ENCODE data around the gene HPS4. TPM values are rescaled to one million over a fixed set of nuclear protein-coding genes. Genes with fewer than 3 reads are reported as not detected.

HPS4 gene
- total RNA-seq, 4 donors from 2014 or later = 22.8 to 74.3 (median 47.0) TPM

- Histone ChIP-seq H3K4me1 (peaks cover 0 to 16% (median 2%) of the 10 kb centered on the region in 4 donors), H3K27me3 (no peaks in the 10 kb centered on the region), H3K4me3 (no peak overlapping the region), H3K9me3 (no peaks in the 10 kb centered on the region), H3K27ac (peak overlapping the region in 1 of 4 donors; percentile 69), H3K36me3 (no peaks in the 10 kb centered on the region)
- no peak for TF ChIP-seq POLR2A (IDR thresholded peaks at IDR 0.05)
- TF ChIP-seq CTCF (IDR thresholded peaks at IDR 0.05) = no peak
- no peak for DNase-seq
Observed at GRCh38 chr22:26435327-26436093, 48.1 kb downstream of the HPS4 start.

- no peaks in the 10 kb centered on the region for H3K9me3 ChIP-seq
- DNase-seq = no peak
- TF ChIP-seq POLR2A (IDR thresholded peaks at IDR 0.05) = no peak
- peaks cover 0 to 23% (median 6%) of the 10 kb centered on the region in 4 donors for H3K4me1 ChIP-seq
- H3K4me3 ChIP-seq = no peak overlapping the region
- no peaks in the 10 kb centered on the region for H3K27me3 ChIP-seq
- H3K27ac ChIP-seq = no peak overlapping the region
- no peaks in the 10 kb centered on the region for H3K36me3 ChIP-seq
Observed at GRCh38 chr22:26433805-26434204, 49.8 kb downstream of the HPS4 start.

GRCh38 chr22:26432619-26433311 lies 50.8 kb downstream of the HPS4 start:
- no peak overlapping the region for H3K4me3 ChIP-seq
- H3K27me3 ChIP-seq = no peaks in the 10 kb centered on the region
- H3K36me3 ChIP-seq = no peaks in the 10 kb centered on the region
- no peak for DNase-seq
- H3K4me1 ChIP-seq = peaks cover 0 to 26% (median 8%) of the 10 kb centered on the region in 4 donors
- no peak for TF ChIP-seq CTCF (IDR thresholded peaks at IDR 0.05)
- no peak for TF ChIP-seq POLR2A (IDR thresholded peaks at IDR 0.05)
- H3K9me3 ChIP-seq = no peaks in the 10 kb centered on the region
- peak overlapping the region in 1 of 4 donors; percentile 4 for H3K27ac ChIP-seq

- Histone ChIP-seq H3K27ac (no peak overlapping the region), H3K27me3 (no peaks in the 10 kb centered on the region), H3K36me3 (no peaks in the 10 kb centered on the region), H3K4me1 (peaks cover 0 to 17% (median 8%) of the 10 kb centered on the region in 4 donors), H3K9me3 (no peaks in the 10 kb centered on the region), H3K4me3 (no peak overlapping the region)
- DNase-seq = no peak
- TF ChIP-seq CTCF (IDR thresholded peaks at IDR 0.05) = no peak
- no peak for TF ChIP-seq POLR2A (IDR thresholded peaks at IDR 0.05)
Observed at GRCh38 chr22:26431261-26431995, 52.2 kb downstream of the HPS4 start.

GRCh38 chr22:26430600-26430999 lies 53.0 kb downstream of the HPS4 start:
- no peak overlapping the region for H3K27ac ChIP-seq
- TF ChIP-seq CTCF (IDR thresholded peaks at IDR 0.05) = no peak
- H3K4me3 ChIP-seq = peak overlapping the region in 1 of 4 donors; percentile 81
- H3K9me3 ChIP-seq = no peaks in the 10 kb centered on the region
- no peaks in the 10 kb centered on the region for H3K36me3 ChIP-seq
- no peaks in the 10 kb centered on the region for H3K27me3 ChIP-seq
- no peak for DNase-seq
- peaks cover 0 to 17% (median 7%) of the 10 kb centered on the region in 4 donors for H3K4me1 ChIP-seq

All from Peyer's patch (tissue), 4 donors.